GM23338 (cell line): Measurements from ENCODE around the gene MTF1. TPM values are rescaled to one million over a fixed set of nuclear protein-coding genes. Genes with fewer than 3 reads are reported as not detected.

Experiments used
- ATAC-seq: fragments of 200-7000 bp; cut with Tn5 transposase; 3 replicates; pipeline ENCODE4 v1.9.1; 2020
- DNase-seq: peaks from one replicate; pipeline ENCODE4 v3.0.0-alpha.2; 2015; ENCODE audit warnings: low spot score
- H2AFZ ChIP-seq: fragments of 200-600 bp; sonication (generic); 2 replicates; pipeline ENCODE4 v1.8.0; 2016; ENCODE audit warnings: antibody characterized with exemption, mild to moderate bottlenecking, moderate library complexity
- H3F3A ChIP-seq: fragments of 200-600 bp; sonication (generic); replicated peaks from 2 replicates; pipeline ENCODE4 v1.8.0; 2017; ENCODE audit warnings: antibody characterized with exemption, mixed run types, low read depth
- H3K27ac ChIP-seq: fragments of 200-600 bp; sonication (generic); 2 replicates; pipeline ENCODE4 v1.6.1; 2016; ENCODE audit warnings: low read depth
- H3K27me3 ChIP-seq: fragments of 200-600 bp; sonication (generic); 2 replicates; pipeline ENCODE4 v1.8.0; 2016; ENCODE audit warnings: mild to moderate bottlenecking, mixed run types, moderate library complexity; ENCODE audit not compliant: insufficient read depth
- H3K36me3 ChIP-seq: fragments of 200-600 bp; sonication (generic); 2 replicates; pipeline ENCODE4 v1.8.0; 2016; ENCODE audit warnings: mild to moderate bottlenecking; ENCODE audit not compliant: insufficient read depth
- H3K4me1 ChIP-seq: fragments of 200-600 bp; sonication (generic); 2 replicates; pipeline ENCODE4 v1.8.0; 2016; ENCODE audit warnings: mild to moderate bottlenecking, moderate library complexity; ENCODE audit not compliant: insufficient read depth
- H3K4me2 ChIP-seq: fragments of 200-600 bp; sonication (generic); 2 replicates; pipeline ENCODE4 v1.7.1; 2017; ENCODE audit warnings: mixed run types
- H3K4me3 ChIP-seq: fragments of 200-600 bp; sonication (generic); 2 replicates; pipeline ENCODE4 v1.6.1; 2016; ENCODE audit warnings: mixed run types
- H3K79me2 ChIP-seq: fragments of 200-600 bp; sonication (generic); replicated peaks from 2 replicates; pipeline ENCODE4 v1.8.0; 2017; ENCODE audit warnings: mild to moderate bottlenecking; ENCODE audit not compliant: insufficient read depth
- H3K9me2 ChIP-seq: fragments of 200-600 bp; sonication (generic); 2 replicates; pipeline ENCODE4 v1.8.0; 2017; ENCODE audit not compliant: insufficient read depth
- H4K20me1 ChIP-seq: fragments of 200-600 bp; sonication (generic); replicated peaks from 2 replicates; pipeline ENCODE4 v1.8.0; 2017; ENCODE audit warnings: mild to moderate bottlenecking; ENCODE audit not compliant: insufficient read depth
- H3K27ac Mint-ChIP-seq: 2 replicates; pipeline ENCODE4 v1.8.0; 2020; ENCODE audit warnings: inconsistent platforms, mild to moderate bottlenecking, moderate library complexity, mixed read lengths
- H3K27me3 Mint-ChIP-seq: 3 replicates; pipeline ENCODE4 v1.8.0; 2022; ENCODE audit warnings: low read depth, mild to moderate bottlenecking, moderate library complexity, mixed read lengths, inconsistent platforms; ENCODE audit not compliant: insufficient read depth, poor library complexity
- H3K36me3 Mint-ChIP-seq: 3 replicates; pipeline ENCODE4 v1.8.0; 2021; ENCODE audit warnings: low read depth, mild to moderate bottlenecking, inconsistent platforms, moderate library complexity, mixed read lengths
- H3K4me1 Mint-ChIP-seq: 3 replicates; pipeline ENCODE4 v1.8.0; 2020; ENCODE audit warnings: mild to moderate bottlenecking, inconsistent platforms, mixed read lengths
- H3K4me3 Mint-ChIP-seq: 3 replicates; pipeline ENCODE4 v1.8.0; 2021; ENCODE audit warnings: moderate library complexity, mild to moderate bottlenecking, inconsistent platforms, mixed read lengths
- H3K9me3 Mint-ChIP-seq: 3 replicates; pipeline ENCODE4 v1.8.0; 2020; ENCODE audit warnings: moderate library complexity, mild to moderate bottlenecking, inconsistent platforms, mixed read lengths
- CREB1 ChIP-seq: fragments of 250-450 bp; sonication (Bioruptor Pico); IDR thresholded peaks from 2 replicates; pipeline ENCODE4 v1.5.0; 2020; ENCODE audit warnings: low read depth, mild to moderate bottlenecking, moderate library complexity
- CTCF ChIP-seq, 2 experiments: fragments of 200-600 bp in 1 of 2; sonication (generic) in 1 of 2; conservative IDR thresholded peaks; 2 replicates each; pipeline versions ENCODE4 v1.5.1 to v1.6.1; 2016 to 2017; ENCODE audit warnings: antibody characterized with exemption in 2 of 2, low read depth in 2 of 2, mild to moderate bottlenecking in 2 of 2, moderate library complexity in 1 of 2
- ETS1 ChIP-seq: IDR thresholded peaks from 2 replicates; pipeline ENCODE4 v1.6.1; 2016; ENCODE audit warnings: antibody characterized with exemption
- EZH2 ChIP-seq: fragments of 200-600 bp; sonication (generic); IDR thresholded peaks from one replicate; pipeline ENCODE4 v1.8.0; 2017; ENCODE audit warnings: antibody characterized with exemption, mild to moderate bottlenecking, low read depth; ENCODE audit not compliant: unreplicated experiment
- JUNB ChIP-seq: IDR thresholded peaks from one replicate; pipeline ENCODE4 v1.6.1; 2016; ENCODE audit warnings: antibody characterized with exemption; ENCODE audit not compliant: unreplicated experiment
- NANOG ChIP-seq: IDR thresholded peaks from 2 replicates; pipeline ENCODE4 v1.6.1; 2016; ENCODE audit warnings: antibody characterized with exemption, borderline replicate concordance
- STAT1 ChIP-seq: IDR thresholded peaks from one replicate; pipeline ENCODE4 v1.6.1; 2016; ENCODE audit warnings: antibody characterized with exemption; ENCODE audit not compliant: unreplicated experiment
- ZNF114 ChIP-seq: fragments of 250-450 bp; sonication (Bioruptor Pico); IDR thresholded peaks from 2 replicates; pipeline ENCODE4 v1.5.0; 2020; ENCODE audit warnings: mild to moderate bottlenecking, moderate library complexity
- ZNF331 ChIP-seq: fragments of 250-450 bp; sonication (Bioruptor Pico); IDR thresholded peaks from 2 replicates; pipeline ENCODE4 v1.5.0; 2020; ENCODE audit warnings: low read depth, mild to moderate bottlenecking, moderate library complexity
- ZNF462 ChIP-seq: fragments of 250-450 bp; sonication (Bioruptor Pico); IDR thresholded peaks from 2 replicates; pipeline ENCODE4 v1.5.0; 2020; ENCODE audit warnings: mild to moderate bottlenecking, moderate library complexity
- polyA plus RNA-seq: library from polyadenylated mRNA; unstranded; fragments of >200 nt; fragmentation: Nextera tagmentation; extraction: Ambion mirVana; gene quantifications from 2 replicates; pipeline ENCODE4 v1.2.1, GENCODE V29; 2016
- total RNA-seq: library from RNA; depleted of rRNA; stranded (reverse); fragments of >200 nt; shearing (Covaris generic); gene quantifications from 2 replicates; pipeline ENCODE4 v1.2.3, GENCODE V29; 2014

Gene MTF1
- total and polyA plus RNA-seq, 2 experiments from 2014 or later: 4.5 to 5.6 TPM

- TF ChIP-seq ZNF462 (CRISPR knock-in tag): no peak
- no peak for TF ChIP-seq CTCF (conservative IDR thresholded peaks at IDR 0.05; ENCODE audit: low read depth in 2 of 2)
- no peak for TF ChIP-seq STAT1
- no peak for TF ChIP-seq ZNF114 (CRISPR knock-in tag)
These were observed 14.9 kb downstream of the MTF1 start (continued) for GRCh38 chr1:37844536-37844935.

GRCh38 chr1:37841652-37842051 is 17.7 kb downstream of the MTF1 start:
- peaks cover 9% of the 10 kb centered on the region; the same call in 1 of the 2 replicates for H4K20me1 ChIP-seq
- H3K27me3 ChIP-seq: no peaks in the 10 kb centered on the region
- peaks cover 11% of the 10 kb centered on the region; the same call in 1 of the 2 replicates for H3K79me2 ChIP-seq
- TF ChIP-seq JUNB: no peak
- TF ChIP-seq CREB1 (CRISPR knock-in tag): no peak
- no peak for TF ChIP-seq ETS1
- TF ChIP-seq ZNF331 (CRISPR knock-in tag): no peak
- TF ChIP-seq EZH2: no peak
- TF ChIP-seq NANOG: no peak

More at GRCh38 chr1:37841652-37842051, 17.7 kb downstream of the MTF1 start:
- Histone ChIP-seq H3K36me3 (0 out of 2 replicates have a peak, but pooled peaks cover 12% of the 10 kb centered on the region), H3K9me2 (no peaks in the 10 kb centered on the region), H2AFZ (no peak overlapping the region), H3K4me1 (no peaks in the 10 kb centered on the region), H3K4me3 (no peak overlapping the region), H3K27ac (no peak overlapping the region), H3F3A (no peaks in the 10 kb centered on the region), H3K4me2 (no peak overlapping the region)
- Mint-ChIP-seq H3K27ac (no peak overlapping the region), H3K9me3 (no peaks in the 10 kb centered on the region), H3K4me1 (no peaks in the 10 kb centered on the region), H3K27me3 (no peaks in the 10 kb centered on the region), H3K4me3 (no peak overlapping the region), H3K36me3 (peaks cover 17% of the 10 kb centered on the region; the same call in 2 of the 3 replicates)
- no peak for DNase-seq
- ATAC-seq: no peak
